Liver (tissue), 3 donors: ENCODE measurements around the gene NUDT14.

Experiments
- EGR1 ChIP-seq, 2 donors: IDR thresholded peaks; 2 replicates each; pipeline ENCODE4 v1.6.1; 2016 to 2018; ENCODE audit warnings: antibody characterized with exemption in 2 of 2, low read depth in 2 of 2
- FOXA1 ChIP-seq: IDR thresholded peaks from 2 replicates; pipeline ENCODE4 v1.6.1; 2016; ENCODE audit warnings: antibody characterized with exemption
- GABPA ChIP-seq, 2 donors: IDR thresholded peaks in 1 of 2; conservative IDR thresholded peaks in 1 of 2; 2 replicates each; pipeline ENCODE4 v1.6.1; 2016; ENCODE audit warnings: antibody characterized with exemption in 2 of 2, mild to moderate bottlenecking in 1 of 2, moderate library complexity in 1 of 2
- HNF4A ChIP-seq, 2 donors: conservative IDR thresholded peaks; 2 replicates each; pipeline ENCODE4 v1.6.1; 2016; ENCODE audit warnings: antibody characterized with exemption in 2 of 2, mild to moderate bottlenecking in 2 of 2
- NR2F2 ChIP-seq: IDR thresholded peaks from 2 replicates; pipeline ENCODE4 v1.6.1; 2016; ENCODE audit warnings: antibody characterized with exemption
- REST ChIP-seq: IDR thresholded peaks from 2 replicates; pipeline ENCODE4 v1.6.1; 2016; ENCODE audit warnings: antibody characterized with exemption, mild to moderate bottlenecking
- SP1 ChIP-seq: IDR thresholded peaks from 2 replicates; pipeline ENCODE4 v1.6.1; 2018; ENCODE audit warnings: antibody characterized with exemption, mild to moderate bottlenecking
- TAF1 ChIP-seq: conservative IDR thresholded peaks from 2 replicates; pipeline ENCODE4 v1.6.1; 2016; ENCODE audit warnings: antibody characterized with exemption, mild to moderate bottlenecking
- TF ChIP-seq, protein P1 (sequence below): fragments of 150-350 bp; IDR thresholded peaks from 2 replicates; pipeline ENCODE4 v1.5.1; 2017; ENCODE audit warnings: improper control_type of control experiment, low read depth, low read length; ENCODE audit not compliant: missing input control
- TF ChIP-seq, protein P2 (sequence below): IDR thresholded peaks from 2 replicates; pipeline ENCODE4 v1.6.1; 2016; ENCODE audit warnings: antibody characterized with exemption
- TF ChIP-seq, protein P3 (sequence below): IDR thresholded peaks from 2 replicates; pipeline ENCODE4 v1.6.1; 2016; ENCODE audit warnings: antibody characterized with exemption
- donor health status: healthy.
- donor health status: healthy.

DNA sequence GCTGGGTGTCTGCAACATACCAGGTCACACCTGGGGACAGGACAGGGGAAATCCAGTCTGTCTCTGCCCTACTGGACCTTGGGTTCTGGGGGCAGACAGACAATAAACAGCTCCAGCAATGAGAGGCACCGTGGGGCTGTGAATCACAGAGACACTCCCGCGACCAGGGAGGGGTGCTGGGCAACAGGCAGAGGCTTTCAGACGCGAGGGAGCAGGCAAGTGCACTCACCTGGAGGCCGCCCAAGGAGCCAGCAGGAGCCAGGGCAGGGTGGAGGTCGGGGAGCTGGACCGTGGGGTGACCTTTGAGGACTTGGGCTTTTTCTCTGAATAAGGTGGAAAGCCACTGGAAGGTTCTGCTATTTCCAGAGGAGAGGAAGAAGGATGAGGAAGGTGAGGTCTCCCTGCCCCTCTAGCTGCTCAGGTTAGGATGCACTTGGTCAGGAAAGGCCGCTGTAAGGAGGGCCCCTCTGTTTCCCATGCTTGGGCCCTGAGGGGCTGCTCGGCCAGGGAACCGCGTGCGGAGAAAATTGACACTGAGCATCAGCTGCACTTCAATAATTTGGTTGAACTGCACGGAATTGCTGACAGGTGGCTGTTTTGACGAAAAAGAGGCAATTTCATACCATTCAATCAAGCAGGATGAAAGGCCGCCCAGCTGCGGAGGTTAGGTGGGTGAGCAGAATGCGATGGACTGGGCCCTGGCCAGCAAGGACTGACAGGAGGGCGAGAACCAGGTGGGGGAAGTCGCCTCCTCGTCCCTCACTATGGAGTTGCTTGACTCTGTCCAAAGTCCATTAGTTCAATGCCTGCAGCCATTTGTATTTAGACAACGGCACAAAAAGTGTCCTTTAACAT lies 54.8 kb downstream of the NUDT14 start:
- TF ChIP-seq TAF1 = no peak
- TF ChIP-seq, protein P1, sequence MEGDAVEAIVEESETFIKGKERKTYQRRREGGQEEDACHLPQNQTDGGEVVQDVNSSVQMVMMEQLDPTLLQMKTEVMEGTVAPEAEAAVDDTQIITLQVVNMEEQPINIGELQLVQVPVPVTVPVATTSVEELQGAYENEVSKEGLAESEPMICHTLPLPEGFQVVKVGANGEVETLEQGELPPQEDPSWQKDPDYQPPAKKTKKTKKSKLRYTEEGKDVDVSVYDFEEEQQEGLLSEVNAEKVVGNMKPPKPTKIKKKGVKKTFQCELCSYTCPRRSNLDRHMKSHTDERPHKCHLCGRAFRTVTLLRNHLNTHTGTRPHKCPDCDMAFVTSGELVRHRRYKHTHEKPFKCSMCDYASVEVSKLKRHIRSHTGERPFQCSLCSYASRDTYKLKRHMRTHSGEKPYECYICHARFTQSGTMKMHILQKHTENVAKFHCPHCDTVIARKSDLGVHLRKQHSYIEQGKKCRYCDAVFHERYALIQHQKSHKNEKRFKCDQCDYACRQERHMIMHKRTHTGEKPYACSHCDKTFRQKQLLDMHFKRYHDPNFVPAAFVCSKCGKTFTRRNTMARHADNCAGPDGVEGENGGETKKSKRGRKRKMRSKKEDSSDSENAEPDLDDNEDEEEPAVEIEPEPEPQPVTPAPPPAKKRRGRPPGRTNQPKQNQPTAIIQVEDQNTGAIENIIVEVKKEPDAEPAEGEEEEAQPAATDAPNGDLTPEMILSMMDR = no peak
- TF ChIP-seq FOXA1 = no peak
- TF ChIP-seq EGR1 (IDR thresholded peaks at IDR 0.05; ENCODE audit: low read depth in 2 of 2) = no peak
- TF ChIP-seq GABPA (IDR thresholded peaks at IDR 0.05 in 1 of 2, conservative IDR thresholded peaks at IDR 0.05 in 1 of 2) = no peak
- TF ChIP-seq SP1 = no peak
- no peak for TF ChIP-seq REST
- no peak for TF ChIP-seq NR2F2
- TF ChIP-seq, protein P2, sequence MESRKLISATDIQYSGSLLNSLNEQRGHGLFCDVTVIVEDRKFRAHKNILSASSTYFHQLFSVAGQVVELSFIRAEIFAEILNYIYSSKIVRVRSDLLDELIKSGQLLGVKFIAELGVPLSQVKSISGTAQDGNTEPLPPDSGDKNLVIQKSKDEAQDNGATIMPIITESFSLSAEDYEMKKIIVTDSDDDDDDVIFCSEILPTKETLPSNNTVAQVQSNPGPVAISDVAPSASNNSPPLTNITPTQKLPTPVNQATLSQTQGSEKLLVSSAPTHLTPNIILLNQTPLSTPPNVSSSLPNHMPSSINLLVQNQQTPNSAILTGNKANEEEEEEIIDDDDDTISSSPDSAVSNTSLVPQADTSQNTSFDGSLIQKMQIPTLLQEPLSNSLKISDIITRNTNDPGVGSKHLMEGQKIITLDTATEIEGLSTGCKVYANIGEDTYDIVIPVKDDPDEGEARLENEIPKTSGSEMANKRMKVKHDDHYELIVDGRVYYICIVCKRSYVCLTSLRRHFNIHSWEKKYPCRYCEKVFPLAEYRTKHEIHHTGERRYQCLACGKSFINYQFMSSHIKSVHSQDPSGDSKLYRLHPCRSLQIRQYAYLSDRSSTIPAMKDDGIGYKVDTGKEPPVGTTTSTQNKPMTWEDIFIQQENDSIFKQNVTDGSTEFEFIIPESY = no peak
- TF ChIP-seq, protein P3, sequence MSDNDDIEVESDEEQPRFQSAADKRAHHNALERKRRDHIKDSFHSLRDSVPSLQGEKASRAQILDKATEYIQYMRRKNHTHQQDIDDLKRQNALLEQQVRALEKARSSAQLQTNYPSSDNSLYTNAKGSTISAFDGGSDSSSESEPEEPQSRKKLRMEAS = no peak
- no peak for TF ChIP-seq HNF4A (conservative IDR thresholded peaks at IDR 0.05)
